ENCODE measurements around the gene HECW1.
"Not testable (repeated sequence)": the region's sequence is repeated elsewhere in the genome, so short reads cannot be mapped to it uniquely, and the experiment has no call there.

Gene HECW1

DNA sequence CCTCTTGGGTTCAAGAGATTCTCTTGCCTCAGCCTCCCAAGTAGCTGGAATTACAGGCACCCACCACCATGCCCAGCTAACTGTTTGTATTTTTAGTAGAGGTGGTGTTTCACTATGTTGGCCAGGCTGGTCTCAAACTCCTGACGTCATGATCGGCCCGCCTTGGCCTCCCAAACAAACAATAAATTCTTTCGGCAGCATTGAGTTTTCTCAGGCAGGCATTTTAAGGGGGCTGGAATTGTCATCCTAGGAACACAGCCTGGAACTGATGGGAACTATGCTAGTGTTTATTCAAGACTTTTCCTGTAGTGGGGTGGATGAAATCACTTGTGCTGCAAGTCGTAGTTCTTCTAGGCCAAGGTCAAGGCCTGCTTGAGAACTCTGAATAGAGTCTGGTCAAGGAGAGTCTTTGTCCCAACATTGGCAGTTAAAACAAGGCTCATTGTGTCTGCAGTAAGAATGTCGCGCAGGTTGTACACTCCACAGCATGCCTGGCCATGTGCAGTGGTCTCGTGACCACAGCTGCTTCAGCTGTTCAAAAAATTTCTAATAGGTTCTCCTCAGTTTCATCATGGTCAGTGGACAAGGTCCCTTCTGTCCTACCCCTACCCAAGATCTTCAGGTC is 92.8 kb downstream of the HECW1 start:
- TF ChIP-seq, protein P1, sequence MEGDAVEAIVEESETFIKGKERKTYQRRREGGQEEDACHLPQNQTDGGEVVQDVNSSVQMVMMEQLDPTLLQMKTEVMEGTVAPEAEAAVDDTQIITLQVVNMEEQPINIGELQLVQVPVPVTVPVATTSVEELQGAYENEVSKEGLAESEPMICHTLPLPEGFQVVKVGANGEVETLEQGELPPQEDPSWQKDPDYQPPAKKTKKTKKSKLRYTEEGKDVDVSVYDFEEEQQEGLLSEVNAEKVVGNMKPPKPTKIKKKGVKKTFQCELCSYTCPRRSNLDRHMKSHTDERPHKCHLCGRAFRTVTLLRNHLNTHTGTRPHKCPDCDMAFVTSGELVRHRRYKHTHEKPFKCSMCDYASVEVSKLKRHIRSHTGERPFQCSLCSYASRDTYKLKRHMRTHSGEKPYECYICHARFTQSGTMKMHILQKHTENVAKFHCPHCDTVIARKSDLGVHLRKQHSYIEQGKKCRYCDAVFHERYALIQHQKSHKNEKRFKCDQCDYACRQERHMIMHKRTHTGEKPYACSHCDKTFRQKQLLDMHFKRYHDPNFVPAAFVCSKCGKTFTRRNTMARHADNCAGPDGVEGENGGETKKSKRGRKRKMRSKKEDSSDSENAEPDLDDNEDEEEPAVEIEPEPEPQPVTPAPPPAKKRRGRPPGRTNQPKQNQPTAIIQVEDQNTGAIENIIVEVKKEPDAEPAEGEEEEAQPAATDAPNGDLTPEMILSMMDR (IDR thresholded peaks at IDR 0.05; ENCODE audit: extremely low read depth, missing control alignments): no peak
- DNase-seq (ENCODE audit: low spot score): no peak

DNA sequence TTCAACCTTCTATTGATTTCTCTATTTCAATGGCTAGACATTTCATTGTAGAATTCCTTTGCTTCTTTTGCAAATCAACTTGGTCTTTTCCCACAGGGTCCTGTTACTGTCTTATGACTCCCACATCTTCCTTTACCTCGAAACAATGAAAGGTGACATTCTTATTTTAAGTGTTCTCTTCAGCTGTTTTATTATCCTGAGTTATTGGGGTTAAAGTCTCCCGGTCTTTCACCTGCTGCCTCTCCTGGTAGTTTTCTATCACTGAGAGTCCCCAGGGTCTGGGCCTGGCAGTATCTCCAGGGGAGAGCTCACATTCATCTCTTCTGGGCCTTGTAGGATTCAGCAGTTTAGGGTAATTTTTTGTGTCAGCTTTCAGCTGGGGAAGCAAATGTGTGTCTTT is 95.8 kb downstream of the HECW1 start:
- DNase-seq (ENCODE audit: low spot score): no peak
- TF ChIP-seq, protein P1 (IDR thresholded peaks at IDR 0.05; ENCODE audit: extremely low read depth, missing control alignments): no peak

DNA sequence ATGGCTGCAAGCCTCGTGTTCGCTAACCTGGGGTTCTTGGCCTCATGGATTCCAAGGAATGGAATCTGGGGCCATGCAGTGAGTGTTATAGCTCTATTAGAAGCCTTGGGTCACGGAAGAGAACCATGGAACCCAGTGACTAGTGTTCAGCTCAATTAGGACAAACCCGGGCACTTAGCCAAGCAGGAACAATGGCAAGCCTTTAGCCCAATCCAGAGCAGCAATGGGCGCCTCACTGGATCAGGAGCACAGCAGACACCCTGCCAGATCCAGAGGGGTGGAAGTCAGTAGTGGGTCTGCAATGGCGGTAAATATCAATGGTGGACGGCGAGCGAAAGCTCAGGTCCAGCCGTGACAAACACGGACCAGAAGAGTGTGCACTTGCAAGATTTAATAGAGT is 98.1 kb downstream of the HECW1 start:
- not testable (repeated sequence) for DNase-seq (ENCODE audit: low spot score)

DNA sequence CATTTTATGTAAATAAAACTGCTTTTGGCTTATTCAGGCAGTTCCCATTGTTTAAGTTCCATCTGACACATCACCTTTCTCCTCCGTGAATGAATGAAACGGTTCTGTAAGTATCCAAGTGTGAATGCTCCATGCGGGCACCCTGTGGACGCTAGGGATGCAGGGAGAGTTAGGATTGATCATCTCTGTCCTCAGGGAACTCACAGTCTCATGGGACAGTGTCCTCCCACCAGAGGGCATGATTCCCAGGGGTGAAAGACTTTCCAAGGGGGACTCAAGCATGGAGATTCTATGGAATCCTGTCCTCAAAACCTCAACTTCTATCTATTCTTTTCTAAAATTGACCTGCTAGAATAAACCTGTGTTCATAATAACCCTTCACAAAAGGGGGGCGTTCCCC is 98.8 kb downstream of the HECW1 start:
- no peak for DNase-seq (ENCODE audit: low spot score)
- TF ChIP-seq, protein P1 (IDR thresholded peaks at IDR 0.05; ENCODE audit: extremely low read depth, missing control alignments): no peak

DNA sequence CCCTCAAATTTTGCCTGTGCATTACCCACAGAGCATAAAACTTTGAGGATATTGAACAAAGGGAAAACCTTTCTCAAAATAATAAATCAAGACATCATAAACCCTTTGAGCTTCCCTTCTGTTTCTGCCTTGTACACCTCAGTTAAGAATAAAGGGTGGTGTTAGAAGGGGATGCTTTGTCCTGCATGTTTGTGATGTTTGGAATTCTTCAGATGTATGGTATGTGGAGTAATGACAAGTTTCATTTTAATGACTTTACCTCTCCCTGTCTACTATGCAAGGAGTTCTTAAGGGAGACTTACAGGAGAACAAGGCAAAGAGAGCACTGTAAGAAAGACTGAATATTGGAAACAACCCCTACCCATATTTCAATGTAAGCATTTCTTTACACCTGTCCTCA is 99.2 kb downstream of the HECW1 start:
- TF ChIP-seq, protein P1 (IDR thresholded peaks at IDR 0.05; ENCODE audit: extremely low read depth, missing control alignments): no peak
- DNase-seq (ENCODE audit: low spot score): no peak

DNA sequence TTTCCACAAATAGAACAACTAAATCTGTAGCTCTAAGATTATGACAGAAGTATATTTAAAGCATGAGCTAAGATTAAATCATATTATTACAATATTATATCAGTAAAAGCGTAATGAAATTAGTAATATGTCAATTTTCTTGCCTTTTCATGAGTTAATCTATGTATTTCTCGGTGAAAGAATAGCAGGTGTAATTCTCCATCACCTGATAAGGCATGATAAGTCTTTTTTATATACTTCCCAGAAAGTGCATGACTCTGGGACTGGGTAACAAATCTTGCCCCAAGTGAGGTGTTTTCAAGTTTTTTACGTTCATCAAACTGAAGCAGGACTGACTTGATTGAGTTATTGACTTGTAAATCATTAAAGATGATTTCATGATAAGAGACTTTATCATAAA is 100.5 kb downstream of the HECW1 start:
- DNase-seq (ENCODE audit: low spot score): no peak
- TF ChIP-seq, protein P1 (IDR thresholded peaks at IDR 0.05; ENCODE audit: extremely low read depth, missing control alignments): no peak

DNA sequence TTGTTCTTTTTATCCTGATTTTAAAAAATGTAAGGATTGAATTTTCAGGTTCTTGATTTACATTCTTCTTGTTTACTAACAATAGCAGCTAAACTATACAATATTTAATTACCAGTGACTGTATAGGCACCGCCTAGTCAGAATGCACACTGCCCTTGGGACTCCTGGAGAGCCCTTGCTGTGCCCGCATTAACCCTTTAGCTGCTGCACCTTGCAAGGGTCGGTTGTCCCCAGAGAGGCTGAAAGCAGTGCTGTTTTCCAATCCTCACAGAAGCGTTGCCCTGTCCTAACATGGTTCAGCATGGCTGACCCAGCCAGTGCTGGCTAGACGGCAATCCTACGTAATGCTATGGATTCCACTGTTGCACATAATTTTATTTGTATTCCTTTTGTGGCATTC is 102.6 kb downstream of the HECW1 start:
- TF ChIP-seq, protein P1 (IDR thresholded peaks at IDR 0.05; ENCODE audit: extremely low read depth, missing control alignments): no peak
- no peak for DNase-seq (ENCODE audit: low spot score)

DNA sequence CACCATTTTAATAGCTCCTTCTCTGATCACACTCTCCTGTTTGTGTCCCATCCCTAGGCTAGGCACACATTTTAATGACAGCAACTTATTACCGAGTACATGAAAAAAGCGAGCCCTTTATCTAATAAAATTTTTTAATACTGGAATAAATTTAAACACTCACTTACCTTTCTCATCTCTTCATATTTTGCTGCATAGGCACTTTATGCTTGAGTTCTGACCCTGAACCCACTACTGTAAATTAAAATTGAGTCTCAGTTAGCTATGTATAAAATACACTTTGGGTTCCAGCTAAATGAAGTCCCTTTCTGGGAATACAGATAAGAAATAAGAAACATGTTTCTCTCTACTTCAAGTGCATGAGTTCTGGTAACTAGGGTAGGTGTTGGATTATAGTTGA is 104.6 kb downstream of the HECW1 start:
- TF ChIP-seq, protein P1 (IDR thresholded peaks at IDR 0.05; ENCODE audit: extremely low read depth, missing control alignments): no peak
- no peak for DNase-seq (ENCODE audit: low spot score)

DNA sequence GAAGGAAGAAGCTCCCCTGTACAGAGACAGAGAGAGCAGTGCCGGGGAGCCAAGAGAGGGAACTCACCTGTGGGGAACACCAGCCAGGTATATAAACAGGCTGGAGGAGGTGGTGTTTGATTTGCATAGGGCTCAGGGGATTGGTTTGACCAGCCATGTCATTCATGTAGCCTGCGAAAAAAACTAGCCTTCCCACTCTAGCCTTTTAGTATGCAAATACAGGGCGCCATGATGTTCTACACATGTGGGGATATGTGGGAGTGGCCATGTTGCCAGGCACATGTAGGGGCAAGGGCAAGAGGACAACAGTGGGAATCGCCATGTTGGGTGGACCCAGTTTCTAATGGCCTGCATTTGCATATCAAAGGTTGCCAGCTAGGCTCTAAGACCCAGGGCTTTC is 106.5 kb downstream of the HECW1 start:
- DNase-seq (ENCODE audit: low spot score): not testable (repeated sequence)

All from GM20000 (cell line).